GM18519 (cell line): Measurements from ENCODE around the gene HNRNPH2.

Experiments
- ATAC-seq: cut with Tn5 transposase; IDR thresholded peaks from one replicate; pipeline ENCODE4 v1.9.1; 2021; ENCODE audit warnings: mild to moderate bottlenecking, moderate library complexity; ENCODE audit not compliant: unreplicated experiment, low FRiP score

The HNRNPH2 gene

DNA sequence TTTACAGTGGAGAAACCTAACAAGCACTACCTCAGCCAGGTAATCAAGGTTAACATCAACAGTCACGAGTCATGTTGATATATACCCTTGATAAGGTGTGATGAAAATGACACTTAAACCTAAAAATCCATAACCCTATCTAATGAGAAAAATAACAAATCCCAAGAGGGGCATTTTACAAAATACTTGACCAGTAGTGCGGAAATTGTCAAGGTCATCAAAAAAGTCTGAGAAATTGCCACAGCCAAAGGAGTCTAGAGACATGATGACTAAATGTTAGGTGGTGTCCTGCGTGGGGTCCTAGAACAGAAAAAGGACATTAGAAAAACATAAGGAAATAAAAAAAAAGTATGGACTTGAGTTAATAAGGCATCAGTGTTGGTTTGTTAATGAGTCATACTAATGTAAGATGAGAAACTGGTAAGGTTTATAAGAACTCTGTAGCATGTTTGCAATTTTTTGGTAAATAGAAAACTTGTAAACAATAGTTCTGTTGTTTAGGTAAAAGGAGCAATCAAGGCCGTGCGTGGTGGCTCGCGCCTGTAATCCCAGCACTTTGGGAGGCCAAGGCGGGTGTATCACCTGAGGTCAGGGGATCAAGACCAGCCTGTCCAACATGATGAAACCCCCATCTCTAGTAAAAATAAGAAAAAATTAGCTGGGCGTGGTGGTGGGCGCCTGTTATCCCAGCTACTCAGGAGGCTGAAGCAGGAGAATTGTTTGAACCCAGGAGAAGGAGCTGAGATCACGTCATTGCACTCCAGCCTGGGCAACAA lies 14.3 kb upstream of the HNRNPH2 start:
- no peak for ATAC-seq

DNA sequence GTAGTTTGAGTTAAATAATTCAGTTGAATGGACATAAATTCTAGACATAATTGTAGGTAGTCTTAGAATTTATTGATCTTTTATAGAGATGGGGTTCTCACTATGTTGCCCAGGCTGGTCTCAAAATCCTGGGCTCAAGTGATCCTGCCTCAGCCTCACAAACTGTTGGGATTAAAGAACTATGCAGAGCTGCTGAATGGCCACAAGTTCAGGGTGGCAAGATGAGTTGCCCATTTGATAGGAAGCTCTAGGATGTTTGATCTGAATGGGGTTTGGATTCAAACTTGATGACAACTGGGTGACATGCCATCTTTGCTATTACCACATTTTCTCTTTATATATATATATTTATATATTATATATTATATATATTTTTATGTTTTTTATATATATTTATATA lies 13.7 kb upstream of the HNRNPH2 start:
- no peak for ATAC-seq

DNA sequence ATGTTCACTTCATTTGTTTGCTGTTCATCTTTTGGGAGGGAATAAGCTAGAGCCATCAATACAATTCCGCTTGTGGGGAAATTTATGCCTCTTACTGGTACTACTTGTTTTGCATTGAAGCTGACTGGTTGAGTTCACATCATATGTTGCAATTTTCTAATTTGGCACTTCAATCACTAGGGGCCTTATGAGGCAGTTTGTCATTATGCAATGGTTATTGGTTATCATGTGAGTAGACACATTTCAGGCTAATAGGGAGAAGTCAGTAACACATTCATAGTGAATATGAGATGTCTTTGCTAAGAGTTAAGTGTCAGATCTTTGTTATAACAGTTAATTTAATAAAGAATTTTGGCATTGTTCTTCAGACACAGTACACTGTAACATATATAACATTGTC lies 12.2 kb upstream of the HNRNPH2 start:
- no peak for ATAC-seq

DNA sequence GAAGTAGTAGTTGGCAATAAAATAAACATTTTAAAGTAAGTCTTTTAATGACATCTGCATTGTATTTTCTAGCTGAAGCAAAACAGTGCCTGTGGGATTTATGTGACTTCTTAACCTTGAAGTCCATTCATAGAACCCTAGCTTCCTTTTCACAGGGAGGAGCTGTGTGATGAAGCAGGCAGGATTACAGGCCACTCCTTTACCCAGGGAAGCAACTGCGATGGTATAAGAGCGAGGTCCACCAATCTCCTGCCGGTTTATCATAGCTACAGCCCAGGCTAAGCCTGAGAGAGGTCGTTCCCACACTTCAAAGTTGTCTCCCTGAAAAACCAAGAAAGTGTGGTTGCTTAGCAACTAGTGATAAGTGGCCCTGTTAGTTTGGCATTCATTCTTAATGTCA lies 10.2 kb upstream of the HNRNPH2 start:
- no peak for ATAC-seq

DNA sequence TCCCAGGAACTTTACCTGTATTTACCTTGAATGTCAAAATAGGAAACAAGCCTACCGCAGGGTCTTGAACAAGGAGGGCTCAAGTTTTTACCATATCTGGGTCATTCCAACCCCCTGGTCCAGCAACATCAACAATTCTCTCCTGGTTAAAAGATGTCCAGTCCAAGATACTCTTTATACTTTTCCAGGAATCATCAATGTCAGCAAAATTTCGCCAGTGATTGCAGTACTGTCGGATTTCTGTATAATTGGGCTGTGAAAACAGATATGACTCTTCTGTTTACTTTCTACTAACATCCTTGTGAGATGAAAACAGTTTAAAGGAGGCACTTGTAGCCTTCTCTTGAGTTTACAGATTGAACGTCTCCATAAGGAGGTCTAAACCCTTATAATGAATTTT lies 9.3 kb upstream of the HNRNPH2 start:
- ATAC-seq, result no peak

DNA sequence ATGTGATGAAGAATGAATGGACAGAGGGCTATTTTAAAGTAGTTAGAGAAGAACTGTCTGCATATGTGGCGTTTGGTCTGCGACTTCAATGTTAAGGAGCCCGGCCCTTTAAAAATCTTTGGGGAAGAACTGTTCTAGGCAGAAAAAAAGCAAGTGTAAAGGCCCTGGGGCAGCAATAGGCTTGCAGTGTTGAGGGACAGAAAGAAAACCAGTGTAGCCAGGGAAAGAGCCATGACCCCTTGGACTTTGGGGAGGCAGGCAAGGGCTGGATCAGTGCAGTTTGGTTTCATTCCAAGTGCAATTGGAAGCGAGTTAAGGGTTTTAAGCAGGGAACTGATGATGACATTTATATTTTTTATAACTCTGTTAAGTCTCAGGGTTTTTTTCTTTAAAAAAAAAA lies 8.2 kb upstream of the HNRNPH2 start:
- no peak for ATAC-seq

DNA sequence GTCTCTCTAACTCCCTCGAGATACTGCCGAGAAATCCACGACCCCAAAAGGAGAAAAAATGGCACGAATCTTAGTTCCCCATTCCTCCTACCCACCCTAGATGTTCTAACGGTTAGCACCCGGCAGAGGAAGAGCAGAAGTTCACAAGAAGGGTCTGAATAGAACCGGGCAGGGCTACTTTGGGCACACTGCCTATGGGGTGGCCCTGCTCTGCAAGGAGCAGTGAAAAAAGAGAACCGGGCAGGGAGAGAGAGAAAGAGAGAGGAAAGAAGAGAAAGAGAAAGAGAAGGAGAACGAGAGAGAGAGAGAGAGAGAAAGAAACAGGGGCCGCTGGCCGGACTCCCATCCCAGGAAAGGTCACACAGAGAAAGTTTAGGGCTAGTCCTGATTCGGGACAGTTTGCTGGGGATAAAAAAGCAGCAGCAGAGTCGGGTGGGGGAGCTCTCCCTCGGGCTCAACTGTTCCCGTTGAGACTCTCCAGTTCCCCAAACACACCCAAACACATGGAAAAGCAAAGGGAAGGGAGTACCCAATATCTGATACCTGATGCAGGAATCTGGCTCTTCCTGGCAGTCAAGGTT lies 765 bp upstream of the HNRNPH2 start:
- no peak for ATAC-seq

DNA sequence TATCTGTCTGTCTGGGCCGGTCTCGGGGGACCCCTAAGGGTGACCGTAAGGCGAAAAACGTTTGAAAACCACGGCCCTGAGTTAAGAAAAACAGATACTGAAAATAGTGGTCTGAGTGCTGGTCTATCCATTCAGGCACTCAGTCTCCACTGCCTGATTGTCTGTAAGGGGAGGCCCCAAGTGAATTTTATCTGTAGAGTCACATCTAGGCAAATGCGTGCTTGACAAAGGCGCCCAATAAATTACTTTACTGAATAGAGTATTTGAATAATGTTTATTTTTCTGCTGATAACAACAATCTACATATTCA lies 465 bp downstream of the HNRNPH2 start:
- no peak for ATAC-seq

DNA sequence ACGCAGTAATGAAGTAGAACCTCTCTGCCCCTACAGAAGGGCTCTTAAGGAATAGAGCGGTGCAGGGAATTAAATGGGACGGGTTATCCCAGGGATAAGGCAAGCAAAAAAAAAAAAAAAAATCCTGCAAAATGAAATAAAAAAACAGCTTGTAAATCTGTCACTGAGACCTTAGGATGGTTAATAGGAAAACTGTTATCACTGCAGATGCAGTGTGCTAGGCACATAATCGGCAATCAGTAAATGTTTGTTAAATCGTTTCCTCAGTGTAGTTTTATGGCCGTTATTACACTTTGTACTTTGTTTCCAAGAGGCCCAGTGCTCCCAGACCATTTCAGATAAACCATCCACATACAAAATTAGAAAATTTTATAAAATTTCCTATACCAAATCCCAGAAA lies 1.0 kb downstream of the HNRNPH2 start:
- no peak for ATAC-seq

DNA sequence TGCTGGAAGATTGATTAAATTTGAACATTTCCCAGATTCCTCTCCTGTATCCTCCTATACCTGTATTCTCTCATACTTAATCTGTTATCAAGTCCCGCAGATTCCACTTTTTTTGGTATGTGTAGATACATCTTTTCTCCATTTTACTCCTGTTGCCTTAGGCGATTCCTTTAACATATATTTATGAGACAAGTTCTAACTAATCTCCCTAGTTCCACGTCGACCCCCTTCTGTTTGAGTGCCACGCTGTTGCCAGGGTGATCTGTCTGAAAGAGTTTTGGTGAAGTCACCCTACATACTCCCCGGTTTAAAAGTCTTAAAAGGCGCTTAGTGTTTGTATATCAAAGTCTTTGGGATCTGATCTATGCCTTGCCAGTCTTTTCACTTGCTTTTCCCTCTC lies 2.4 kb downstream of the HNRNPH2 start:
- no peak for ATAC-seq

DNA sequence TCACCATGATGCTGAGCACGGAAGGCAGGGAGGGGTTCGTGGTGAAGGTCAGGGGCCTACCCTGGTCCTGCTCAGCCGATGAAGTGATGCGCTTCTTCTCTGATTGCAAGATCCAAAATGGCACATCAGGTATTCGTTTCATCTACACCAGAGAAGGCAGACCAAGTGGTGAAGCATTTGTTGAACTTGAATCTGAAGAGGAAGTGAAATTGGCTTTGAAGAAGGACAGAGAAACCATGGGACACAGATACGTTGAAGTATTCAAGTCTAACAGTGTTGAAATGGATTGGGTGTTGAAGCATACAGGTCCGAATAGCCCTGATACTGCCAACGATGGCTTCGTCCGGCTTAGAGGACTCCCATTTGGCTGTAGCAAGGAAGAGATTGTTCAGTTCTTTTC lies 4.0 kb downstream of the HNRNPH2 start:
- ATAC-seq, result no peak

DNA sequence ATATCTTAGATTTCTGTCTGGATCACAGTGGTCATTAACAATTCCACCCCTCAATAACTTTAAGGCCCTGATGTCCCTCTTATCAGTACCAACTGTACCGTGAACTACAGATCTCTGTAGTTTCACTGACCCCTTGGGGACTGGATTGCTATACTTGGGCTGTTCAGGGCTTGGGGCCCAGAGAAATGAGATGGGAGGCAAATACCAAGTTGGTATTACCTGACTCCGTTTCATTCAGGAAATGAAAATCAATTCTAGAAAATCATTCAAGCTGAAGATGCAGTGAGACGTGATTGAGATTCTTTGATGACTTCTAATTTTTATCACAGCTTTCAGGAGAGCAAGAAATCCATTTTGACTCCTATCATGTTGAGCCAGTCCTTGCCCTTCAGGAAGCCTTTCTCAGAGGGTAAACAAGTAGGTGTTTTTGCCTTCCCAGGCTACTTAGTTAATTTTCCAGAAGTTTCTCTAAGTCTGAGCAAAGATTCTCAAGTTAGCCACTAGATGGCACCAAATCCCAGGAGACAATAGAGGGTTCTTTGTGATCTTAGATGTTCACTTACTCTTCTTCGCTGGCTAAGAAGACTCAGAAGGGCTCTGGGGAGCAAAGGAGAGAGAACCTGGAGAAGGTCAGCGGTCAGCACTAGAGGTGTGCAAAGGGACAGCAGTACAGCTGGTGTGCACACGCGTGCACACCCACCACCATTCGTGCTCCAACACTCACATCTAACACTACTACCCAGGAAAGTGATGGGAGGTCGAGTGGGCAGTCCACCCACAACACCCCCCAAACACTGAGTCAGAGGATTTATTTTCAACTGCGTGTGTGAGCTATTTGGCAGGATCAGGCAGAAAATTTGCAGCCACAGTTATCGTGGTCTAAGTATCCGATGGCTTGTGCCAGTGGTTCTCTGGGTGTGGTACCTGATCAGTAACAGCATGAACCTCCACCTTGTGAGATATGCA lies 7.4 kb downstream of the HNRNPH2 start:
- peak; percentile 53 for ATAC-seq

DNA sequence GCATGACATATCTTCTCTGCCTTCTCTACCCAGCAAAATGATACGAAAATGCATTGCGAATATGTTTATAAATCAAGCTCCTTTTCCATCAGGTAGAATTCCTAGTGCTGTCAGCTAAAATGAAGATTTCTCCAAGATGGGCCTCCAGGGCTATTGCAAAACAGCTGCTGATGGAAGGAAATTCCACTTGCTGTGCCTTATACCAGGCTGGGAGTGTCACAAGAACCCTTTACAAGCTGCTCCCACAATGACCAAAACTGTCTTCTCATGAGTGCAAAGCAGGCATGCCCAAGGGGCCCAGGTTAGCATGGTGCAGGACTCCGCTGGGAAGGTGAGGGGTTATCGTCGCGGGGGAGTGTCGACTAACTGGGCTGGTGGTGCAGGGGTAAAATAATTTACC lies 8.7 kb downstream of the HNRNPH2 start:
- ATAC-seq, result no peak

DNA sequence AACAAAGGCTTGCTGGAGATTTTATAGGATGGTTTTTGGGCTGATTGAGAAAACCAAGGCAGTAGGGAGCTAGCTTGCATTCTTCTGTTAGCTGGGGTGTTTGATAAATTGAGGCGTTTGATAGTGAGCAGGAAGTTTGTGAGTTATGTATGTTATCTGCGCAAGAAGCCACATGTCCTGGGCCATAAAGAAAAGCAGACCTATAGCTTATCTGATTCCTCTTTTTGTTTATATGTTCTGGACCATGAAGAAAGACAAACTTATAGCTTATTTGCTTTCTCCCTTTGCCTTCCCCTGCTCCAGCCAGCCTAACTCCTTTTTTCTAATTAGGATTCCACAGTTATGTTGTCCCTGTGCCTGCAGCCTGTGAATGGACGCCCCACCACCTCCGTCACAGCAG lies 9.2 kb downstream of the HNRNPH2 start:
- no peak for ATAC-seq

DNA sequence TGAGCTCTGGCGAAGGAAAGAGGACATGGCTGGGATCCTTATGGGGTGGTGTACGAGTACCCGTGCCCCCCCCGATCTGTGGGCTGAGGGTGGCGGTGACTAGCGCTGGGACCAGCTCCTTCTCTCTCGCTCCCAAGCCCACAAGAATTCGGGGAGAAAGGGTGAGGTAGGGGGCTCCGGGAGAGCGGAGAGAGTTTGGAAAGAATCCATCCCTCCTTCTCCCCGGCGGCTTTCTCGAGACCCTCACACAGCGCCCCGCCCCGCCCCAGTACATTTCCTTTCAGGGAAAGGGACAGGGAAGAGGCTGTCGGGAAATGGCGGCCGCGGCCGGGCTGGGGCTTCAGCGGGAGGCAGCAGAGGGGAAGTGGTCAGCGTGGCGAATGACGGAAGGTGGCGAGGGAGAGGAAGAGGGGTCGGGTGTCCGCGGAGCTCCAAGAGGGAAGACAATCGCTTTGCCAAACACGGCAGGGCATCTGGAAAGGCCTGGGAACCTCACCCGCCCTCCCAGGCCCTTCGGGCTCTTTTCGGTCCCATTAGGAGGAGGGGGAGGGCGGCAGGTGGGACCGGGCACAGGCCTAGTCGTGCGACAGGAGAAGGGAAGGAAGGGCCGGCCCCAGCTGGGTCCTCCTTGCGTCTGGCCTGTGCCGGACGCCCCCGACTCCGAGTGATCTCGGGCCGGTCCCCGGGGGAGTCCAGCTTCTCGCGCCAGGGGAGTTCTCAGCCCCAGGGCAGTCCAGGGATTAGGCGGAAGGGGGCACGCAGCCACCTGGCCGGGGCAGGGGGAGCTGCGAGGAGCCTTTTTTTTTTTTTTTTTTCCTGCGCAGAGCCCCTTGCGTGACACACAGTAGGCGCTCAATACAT lies 10.2 kb downstream of the HNRNPH2 start:
- no peak for ATAC-seq

DNA sequence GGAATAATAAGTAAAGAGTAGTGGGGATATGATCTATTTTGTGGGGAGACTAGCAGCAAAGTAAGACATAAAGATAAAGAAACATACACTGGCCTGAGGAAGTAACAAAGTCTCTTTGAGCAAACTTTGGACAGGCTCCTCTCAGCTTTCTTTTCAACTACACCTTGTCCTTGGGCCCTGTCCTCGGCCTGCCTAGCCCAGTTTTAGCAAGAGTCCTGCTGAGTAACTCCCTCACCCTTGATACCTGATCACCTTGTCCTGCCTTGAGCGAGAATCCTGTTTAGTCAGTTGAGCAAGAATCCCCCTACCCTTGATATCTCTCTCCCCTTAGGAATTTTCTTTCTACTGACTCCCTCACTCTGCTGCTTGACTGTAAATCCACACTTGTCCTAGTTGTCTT lies 11.5 kb downstream of the HNRNPH2 start:
- no peak for ATAC-seq

DNA sequence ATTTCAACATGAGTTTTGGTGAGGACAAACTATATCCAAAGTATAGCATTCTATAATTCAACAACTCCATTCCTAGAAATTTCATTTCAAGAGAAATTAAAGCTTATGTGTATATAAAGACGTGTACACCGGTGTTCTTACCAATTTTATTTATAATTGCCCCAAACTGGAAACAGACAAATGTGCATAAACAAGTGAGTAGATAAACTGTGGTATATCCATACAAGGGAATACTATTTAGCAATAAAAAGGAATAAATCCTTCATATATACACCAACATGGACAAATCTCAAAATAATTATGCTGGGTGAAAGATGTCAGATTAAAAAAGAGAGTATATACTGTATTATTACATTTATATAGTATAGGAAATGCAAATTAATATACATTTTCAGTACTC lies 19.9 kb downstream of the HNRNPH2 start:
- no peak for ATAC-seq

DNA sequence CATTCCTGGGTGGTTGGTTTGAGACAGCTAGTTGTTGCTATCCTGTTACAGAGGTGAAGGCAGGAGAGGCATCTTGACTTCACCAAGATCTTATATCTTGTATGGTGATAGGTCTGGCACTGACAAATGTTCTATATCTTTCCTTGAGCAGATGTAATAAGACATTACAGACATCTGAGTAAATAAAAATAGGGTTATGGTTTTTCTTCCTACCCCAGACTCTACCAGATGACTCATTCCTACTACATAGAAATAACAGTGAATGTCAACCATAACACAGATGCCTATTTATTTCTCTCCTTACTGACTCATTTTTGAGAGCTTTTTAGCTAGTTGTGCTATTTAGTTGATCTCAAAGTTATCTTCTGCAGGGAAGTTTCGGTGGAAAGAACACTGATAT lies 21.9 kb downstream of the HNRNPH2 start:
- peak; percentile 65 for ATAC-seq

DNA sequence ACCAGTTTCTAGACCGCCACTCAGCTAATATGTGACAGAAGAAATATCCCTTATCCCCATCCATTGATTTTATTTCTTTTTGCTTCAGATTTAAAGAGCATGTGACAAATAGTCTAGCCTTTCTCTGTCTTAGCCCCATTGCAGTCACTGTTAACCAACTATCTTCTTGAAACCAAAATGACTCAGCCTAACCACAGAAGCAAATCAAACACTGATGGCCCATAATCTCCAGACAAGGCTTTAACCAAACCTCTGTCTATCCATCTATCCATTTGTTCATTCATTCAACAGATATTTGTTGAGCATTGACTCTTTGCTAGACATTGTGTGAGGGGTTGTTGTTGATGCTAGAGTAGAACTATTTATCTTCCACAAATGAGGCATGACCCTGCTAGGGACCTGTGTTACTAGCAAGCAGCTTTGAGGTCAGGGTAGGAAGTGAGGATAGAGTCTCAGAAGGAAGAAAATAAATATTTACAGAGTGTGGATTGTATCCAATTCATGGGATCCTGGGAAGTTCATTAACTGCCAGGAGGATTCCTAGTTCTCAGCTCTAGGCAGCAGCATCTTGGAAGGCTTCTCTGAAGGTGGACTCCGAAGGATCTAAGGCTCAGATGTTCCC lies 22.5 kb downstream of the HNRNPH2 start:
- peak; percentile 85 for ATAC-seq

DNA sequence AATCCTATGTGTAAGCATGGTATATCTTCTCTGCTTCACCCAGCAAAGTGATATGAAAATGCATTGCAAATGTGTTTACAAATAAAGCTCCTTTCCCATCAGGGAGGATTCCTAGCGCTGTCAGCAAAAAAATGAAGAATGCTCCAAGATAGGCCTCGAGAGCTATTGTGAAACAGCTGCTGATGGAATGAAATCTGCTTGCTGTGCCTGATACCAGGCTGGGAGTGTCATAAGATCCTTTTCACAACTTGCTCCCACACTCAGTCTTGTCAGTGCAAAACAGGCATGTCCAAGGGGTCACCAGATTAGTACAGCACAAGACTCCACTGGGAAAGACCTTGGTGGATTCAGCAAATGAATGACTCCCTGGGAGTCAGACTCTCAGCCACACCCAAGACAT lies 34.1 kb downstream of the HNRNPH2 start:
- no peak for ATAC-seq
